Right ventricle myocardium superior (tissue), 1 donor: ENCODE results near the gene DOK5. TPM values are rescaled to one million over a fixed set of nuclear protein-coding genes. Genes with fewer than 3 reads are reported as not detected.
A peak's percentile ranks its signal among the peaks of the same experiment; 100 is the strongest.

Experiments
- ATAC-seq: fragments of 200-7000 bp; cut with Tn5 transposase; one replicate; pipeline ENCODE4 v1.9.1; 2020; ENCODE audit warnings: mild to moderate bottlenecking; ENCODE audit not compliant: poor library complexity
- DNase-seq: peaks from one replicate; pipeline ENCODE4 v3.0.0-alpha.2; 2020
- intact Hi-C: fragments of 100-400 bp; cut with DNase I; formaldehyde crosslinking; loops from one replicate; pipeline ENCODE4 v1.11.2; 2022
- total RNA-seq: library from RNA; stranded (reverse); fragmentation: NEBNext Ultra II Directional; extraction: Animal tissue kit (Norgen Biotek cat#: 25700); gene quantifications from one replicate; pipeline ENCODE4 v1.2.1, GENCODE V29; 2021
- donor health status: DM: no; HTN: yes; CAD: no; lungs with severe emphysema.

DOK5 gene
- total RNA-seq, 1 donor from 2014 or later: 2.9 TPM

GRCh38 chr20:54624706-54625390 is 149.5 kb downstream of the DOK5 start:
- DNase-seq: no peak
- intact Hi-C loops: no loop called here
- ATAC-seq: peak; percentile 67

GRCh38 chr20:54625497-54625896 is 150.1 kb downstream of the DOK5 start:
- no peak for DNase-seq
- intact Hi-C loops: no loop called here
- no peak for ATAC-seq

GRCh38 chr20:54626126-54626525 is 150.7 kb downstream of the DOK5 start:
- intact Hi-C loops: no loop called here

GRCh38 chr20:54629632-54630031 is 154.2 kb downstream of the DOK5 start:
- intact Hi-C loops: loop anchor here (10.0 kb wide), 1 partner anchor 155 kb away; the partner anchor contains the start of gene DOK5
- no peak for ATAC-seq

More at GRCh38 chr20:54626126-54626525, 150.7 kb downstream of the DOK5 start:
- DNase-seq: no peak
- no peak for ATAC-seq

GRCh38 chr20:54630582-54630981 is 155.2 kb downstream of the DOK5 start:
- intact Hi-C loops: loop anchor here (10.0 kb wide), 1 partner anchor 156 kb away; the partner anchor contains the start of gene DOK5
- no peak for ATAC-seq
- DNase-seq: no peak

More at GRCh38 chr20:54629632-54630031, 154.2 kb downstream of the DOK5 start:
- no peak for DNase-seq

GRCh38 chr20:54631059-54631458 is 155.7 kb downstream of the DOK5 start:
- DNase-seq: no peak
- intact Hi-C loops: loop anchor here (10.0 kb wide), 1 partner anchor 156 kb away; the partner anchor contains the start of gene DOK5

GRCh38 chr20:54633374-54634355 is 158.3 kb downstream of the DOK5 start:
- ATAC-seq (no peak), DNase-seq (no peak)
- intact Hi-C loops: loop anchor here (10.0 kb wide), 1 partner anchor 159 kb away; the partner anchor contains the start of gene DOK5

More at GRCh38 chr20:54631059-54631458, 155.7 kb downstream of the DOK5 start:
- ATAC-seq: no peak

- intact Hi-C loops: loop anchor here (10.0 kb wide), 1 partner anchor 162 kb away; the partner anchor contains the start of gene DOK5
Measured at GRCh38 chr20:54636575-54636974, 161.2 kb downstream of the DOK5 start.

GRCh38 chr20:54639941-54640340 is 164.5 kb downstream of the DOK5 start:
- DNase-seq (no peak), ATAC-seq (no peak)
- intact Hi-C loops: loop anchor here (10.0 kb wide), 1 partner anchor 165 kb away; the partner anchor contains the start of gene DOK5

More at GRCh38 chr20:54636575-54636974, 161.2 kb downstream of the DOK5 start:
- ATAC-seq (no peak), DNase-seq (no peak)

GRCh38 chr20:54640800-54641199 is 165.4 kb downstream of the DOK5 start:
- ATAC-seq (no peak), DNase-seq (no peak)
- intact Hi-C loops: no loop called here

GRCh38 chr20:54642864-54643667 is 167.7 kb downstream of the DOK5 start:
- ATAC-seq (no peak), DNase-seq (no peak)
- intact Hi-C loops: no loop called here

- DNase-seq: no peak
- intact Hi-C loops: no loop called here
- no peak for ATAC-seq
Measured at GRCh38 chr20:54643761-54644160, 168.4 kb downstream of the DOK5 start.

GRCh38 chr20:54645445-54646155 is 170.2 kb downstream of the DOK5 start:
- intact Hi-C loops: loop anchor here (2.0 to 5.0 kb wide), 2 partner anchors 423 to 548 kb away; no protein-coding TSS in a partner anchor

GRCh38 chr20:54646156-54646517 is 170.7 kb downstream of the DOK5 start:
- ATAC-seq (no peak), DNase-seq (no peak)
- intact Hi-C loops: loop anchor here (2.0 to 5.0 kb wide), 2 partner anchors 423 to 549 kb away; no protein-coding TSS in a partner anchor

More at GRCh38 chr20:54645445-54646155, 170.2 kb downstream of the DOK5 start:
- ATAC-seq: no peak
- DNase-seq: no peak

- intact Hi-C loops: loop anchor here (5.0 kb wide), 1 partner anchor 551 kb away; no protein-coding TSS in a partner anchor
- ATAC-seq (no peak), DNase-seq (no peak)
Measured at GRCh38 chr20:54648421-54649142, 173.2 kb downstream of the DOK5 start.

- intact Hi-C loops: loop anchor here (5.0 kb wide), 1 partner anchor 552 kb away; no protein-coding TSS in a partner anchor
- peak; percentile 81 for DNase-seq
- ATAC-seq: peak; percentile 83
Measured at GRCh38 chr20:54649511-54649962, 174.1 kb downstream of the DOK5 start.
